Measurements from ENCODE around the gene UBE2O.

Gene UBE2O

GRCh38 chr17:76384987-76385891 lies 67.7 kb downstream of the UBE2O start:
- peak; percentile 61 for DNase-seq (ENCODE audit: low read depth)
- H3K4me3 ChIP-seq (replicated peaks; ENCODE audit: low read depth, low read length), result peak overlapping the region; percentile 54
- TF ChIP-seq, protein P1, sequence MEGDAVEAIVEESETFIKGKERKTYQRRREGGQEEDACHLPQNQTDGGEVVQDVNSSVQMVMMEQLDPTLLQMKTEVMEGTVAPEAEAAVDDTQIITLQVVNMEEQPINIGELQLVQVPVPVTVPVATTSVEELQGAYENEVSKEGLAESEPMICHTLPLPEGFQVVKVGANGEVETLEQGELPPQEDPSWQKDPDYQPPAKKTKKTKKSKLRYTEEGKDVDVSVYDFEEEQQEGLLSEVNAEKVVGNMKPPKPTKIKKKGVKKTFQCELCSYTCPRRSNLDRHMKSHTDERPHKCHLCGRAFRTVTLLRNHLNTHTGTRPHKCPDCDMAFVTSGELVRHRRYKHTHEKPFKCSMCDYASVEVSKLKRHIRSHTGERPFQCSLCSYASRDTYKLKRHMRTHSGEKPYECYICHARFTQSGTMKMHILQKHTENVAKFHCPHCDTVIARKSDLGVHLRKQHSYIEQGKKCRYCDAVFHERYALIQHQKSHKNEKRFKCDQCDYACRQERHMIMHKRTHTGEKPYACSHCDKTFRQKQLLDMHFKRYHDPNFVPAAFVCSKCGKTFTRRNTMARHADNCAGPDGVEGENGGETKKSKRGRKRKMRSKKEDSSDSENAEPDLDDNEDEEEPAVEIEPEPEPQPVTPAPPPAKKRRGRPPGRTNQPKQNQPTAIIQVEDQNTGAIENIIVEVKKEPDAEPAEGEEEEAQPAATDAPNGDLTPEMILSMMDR (IDR thresholded peaks at IDR 0.05; ENCODE audit: low read length, missing control alignments), result no peak

DNA sequence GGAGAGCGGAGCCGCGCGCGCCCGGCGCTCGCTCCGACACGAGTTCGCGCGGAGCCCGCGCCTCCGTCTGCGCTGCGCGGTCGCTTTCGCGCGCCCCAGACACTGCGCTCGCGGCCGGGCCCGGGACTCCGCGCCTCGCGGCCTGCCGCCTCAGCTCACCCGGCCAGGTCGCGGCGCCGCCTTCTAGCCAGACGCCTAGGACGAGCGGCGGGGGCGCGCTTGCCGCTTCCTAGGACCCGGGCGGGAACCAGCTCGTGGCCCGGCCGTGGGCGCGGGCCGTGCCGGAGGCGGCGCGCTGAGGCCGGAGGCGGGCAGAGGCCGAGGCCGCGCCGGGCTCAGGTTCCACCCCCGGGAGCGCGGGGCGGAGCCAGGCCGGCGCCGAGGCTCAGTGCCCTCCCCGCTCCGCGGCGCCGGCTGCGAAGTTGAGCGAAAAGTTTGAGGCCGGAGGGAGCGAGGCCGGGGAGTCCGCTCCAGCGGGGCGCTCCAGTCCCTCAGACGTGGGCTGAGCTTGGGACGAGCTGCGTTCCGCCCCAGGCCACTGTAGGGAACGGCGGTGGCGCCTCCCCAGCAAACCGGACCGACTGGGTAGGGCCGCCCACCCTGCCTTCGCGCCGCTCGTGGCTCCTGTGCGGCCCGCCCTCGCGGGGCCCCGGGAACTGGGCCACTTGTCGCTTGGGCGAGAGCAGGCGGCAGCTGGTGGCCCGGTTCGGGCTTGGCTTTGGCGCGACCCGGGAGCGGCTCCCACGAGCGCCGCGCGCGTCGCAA lies 68.5 kb downstream of the UBE2O start, which contains the start of gene SPHK1:
TSS of gene SPHK1 (plus strand) at position 388 of the 765 bp plus-strand sequence. CDS start 1,036 bp downstream, outside the sequence.
- DNase-seq (ENCODE audit: low read depth), result peak; percentile 83
- TF ChIP-seq, protein P1 (IDR thresholded peaks at IDR 0.05; ENCODE audit: low read length, missing control alignments), result no peak
- H3K4me3 ChIP-seq (replicated peaks; ENCODE audit: low read depth, low read length), result peak within 1 kb of the TSS; percentile 54

- peak overlapping the region; percentile 54 for H3K4me3 ChIP-seq (replicated peaks; ENCODE audit: low read depth, low read length)
- TF ChIP-seq, protein P1 (IDR thresholded peaks at IDR 0.05; ENCODE audit: low read length, missing control alignments), result peak; percentile 19
- DNase-seq (ENCODE audit: low read depth), result peak; percentile 63
Measured at GRCh38 chr17:76383546-76384221, 69.3 kb downstream of the UBE2O start.

- peak overlapping the region; percentile 54 for H3K4me3 ChIP-seq (replicated peaks; ENCODE audit: low read depth, low read length)
- TF ChIP-seq, protein P1 (IDR thresholded peaks at IDR 0.05; ENCODE audit: low read length, missing control alignments), result no peak
- peak; percentile 66 for DNase-seq (ENCODE audit: low read depth)
Measured at GRCh38 chr17:76382803-76383545, 70.0 kb downstream of the UBE2O start.

- DNase-seq (ENCODE audit: low read depth), result no peak
- H3K4me3 ChIP-seq (replicated peaks; ENCODE audit: low read depth, low read length), result peak overlapping the region; percentile 54
- TF ChIP-seq, protein P1 (IDR thresholded peaks at IDR 0.05; ENCODE audit: low read length, missing control alignments), result no peak
Measured at GRCh38 chr17:76382351-76382802, 70.6 kb downstream of the UBE2O start.

Measured in fibroblast of pulmonary artery (primary cell).